Ectodermal cell (in vitro differentiated cells): ENCODE measurements around the gene RPL13A.

Experiments
- H3K27ac ChIP-seq: 2 replicates; pipeline ENCODE4 v1.7.0; 2013; ENCODE audit warnings: mild to moderate bottlenecking, low read depth, low read length; ENCODE audit not compliant: insufficient read depth, poor library complexity, severe bottlenecking
- H3K27me3 ChIP-seq: 2 replicates; pipeline ENCODE4 v1.7.0; 2013; ENCODE audit warnings: mild to moderate bottlenecking, low read length; ENCODE audit not compliant: insufficient read depth, control insufficient read depth, poor library complexity, severe bottlenecking
- H3K36me3 ChIP-seq: one replicate; pipeline ENCODE4 v1.7.0; 2013; ENCODE audit warnings: low read length; ENCODE audit not compliant: control insufficient read depth, insufficient read depth
- H3K4me1 ChIP-seq: one replicate; pipeline ENCODE4 v1.7.0; 2013; ENCODE audit warnings: low read length; ENCODE audit not compliant: control insufficient read depth, insufficient read depth
- H3K4me3 ChIP-seq: 2 replicates; pipeline ENCODE4 v1.7.0; 2013; ENCODE audit warnings: low read depth, low read length, control low read depth; ENCODE audit not compliant: insufficient read depth
- H3K9me3 ChIP-seq: 2 replicates; pipeline ENCODE4 v1.7.0; 2013; ENCODE audit warnings: mild to moderate bottlenecking, low read length, moderate library complexity; ENCODE audit not compliant: control insufficient read depth
- WGBS, 2 experiments: methylation state at CpG; one replicate each; pipeline ENCODE4 v1.1.7; 2013; ENCODE audit warnings: missing lambda C conversion rate in 2 of 2; 5-methylcytosine and 5-hydroxymethylcytosine counted together

RPL13A gene

DNA sequence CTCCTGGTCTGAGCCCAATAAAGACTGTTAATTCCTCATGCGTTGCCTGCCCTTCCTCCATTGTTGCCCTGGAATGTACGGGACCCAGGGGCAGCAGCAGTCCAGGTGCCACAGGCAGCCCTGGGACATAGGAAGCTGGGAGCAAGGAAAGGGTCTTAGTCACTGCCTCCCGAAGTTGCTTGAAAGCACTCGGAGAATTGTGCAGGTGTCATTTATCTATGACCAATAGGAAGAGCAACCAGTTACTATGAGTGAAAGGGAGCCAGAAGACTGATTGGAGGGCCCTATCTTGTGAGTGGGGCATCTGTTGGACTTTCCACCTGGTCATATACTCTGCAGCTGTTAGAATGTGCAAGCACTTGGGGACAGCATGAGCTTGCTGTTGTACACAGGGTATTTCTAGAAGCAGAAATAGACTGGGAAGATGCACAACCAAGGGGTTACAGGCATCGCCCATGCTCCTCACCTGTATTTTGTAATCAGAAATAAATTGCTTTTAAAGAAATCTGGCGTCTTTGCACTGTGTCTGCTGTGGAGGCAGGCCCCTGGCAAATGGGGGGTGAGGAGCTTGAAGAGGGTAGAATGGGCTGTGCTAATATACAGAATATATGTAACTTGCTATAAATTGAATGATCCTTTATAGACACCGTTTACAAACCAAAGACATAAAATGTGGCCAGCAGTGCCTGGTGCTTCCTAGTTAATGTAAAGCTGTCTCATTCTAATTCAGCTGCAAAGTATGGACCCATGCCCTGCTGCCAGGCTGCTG, 4.6 kb downstream of the RPL13A start:
- Histone ChIP-seq H3K4me1 (peaks cover 9% of the 10 kb centered on the region), H3K9me3 (no peaks in the 10 kb centered on the region), H3K36me3 (peaks cover 29% of the 10 kb centered on the region), H3K27me3 (no peaks in the 10 kb centered on the region), H3K4me3 (no peak overlapping the region), H3K27ac (no peak overlapping the region)
- WGBS, 2 experiments = 93 to 94% methylated on average over 7 of the region's 7 CpGs

DNA sequence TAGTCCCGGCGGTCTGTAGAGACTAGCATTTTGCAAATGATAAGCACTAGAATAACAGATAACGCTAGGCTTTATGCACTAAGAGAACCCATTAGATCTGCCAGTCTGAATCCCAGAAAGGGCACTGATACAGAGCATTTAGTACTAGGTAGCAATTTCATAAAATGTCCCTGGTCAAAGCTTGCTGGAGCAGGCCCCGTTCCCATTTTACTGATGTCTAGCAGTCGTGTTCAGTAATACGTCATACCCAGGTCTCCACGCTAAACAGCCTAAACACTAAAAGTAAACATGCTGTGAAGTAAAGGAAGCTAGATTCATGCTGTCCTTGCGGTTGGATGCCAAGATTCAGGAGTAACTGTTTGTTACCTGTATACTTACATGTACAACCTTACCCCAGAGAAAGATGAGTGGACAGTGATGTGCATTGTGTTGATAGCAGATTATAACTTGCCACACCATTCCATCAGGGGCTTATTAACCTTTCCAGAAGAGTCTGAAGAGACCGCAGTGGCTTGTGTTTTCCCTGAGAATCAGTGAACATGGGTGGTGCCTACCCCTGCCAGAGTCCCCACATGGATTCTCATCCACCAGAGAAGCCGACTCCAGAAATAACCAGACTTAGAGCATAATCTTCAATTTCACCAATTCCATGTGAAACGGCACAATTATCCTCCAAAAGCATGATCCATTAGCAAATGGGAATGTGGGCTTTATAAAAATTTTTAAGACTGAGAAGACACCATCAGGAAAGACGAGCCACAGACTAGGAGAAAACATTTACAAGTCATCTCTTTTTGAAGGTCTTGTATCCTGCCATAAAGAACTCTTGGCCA, 5.4 kb downstream of the RPL13A start:
- no peaks in the 10 kb centered on the region for H3K9me3 ChIP-seq
- peaks cover 14% of the 10 kb centered on the region for H3K4me1 ChIP-seq
- peaks cover 34% of the 10 kb centered on the region for H3K36me3 ChIP-seq
- H3K27me3 ChIP-seq = no peaks in the 10 kb centered on the region
- no peak overlapping the region for H3K4me3 ChIP-seq
- 92 to 93% methylated on average over 11 to 12 of the region's 12 CpGs for WGBS, 2 experiments
- no peak overlapping the region for H3K27ac ChIP-seq

DNA sequence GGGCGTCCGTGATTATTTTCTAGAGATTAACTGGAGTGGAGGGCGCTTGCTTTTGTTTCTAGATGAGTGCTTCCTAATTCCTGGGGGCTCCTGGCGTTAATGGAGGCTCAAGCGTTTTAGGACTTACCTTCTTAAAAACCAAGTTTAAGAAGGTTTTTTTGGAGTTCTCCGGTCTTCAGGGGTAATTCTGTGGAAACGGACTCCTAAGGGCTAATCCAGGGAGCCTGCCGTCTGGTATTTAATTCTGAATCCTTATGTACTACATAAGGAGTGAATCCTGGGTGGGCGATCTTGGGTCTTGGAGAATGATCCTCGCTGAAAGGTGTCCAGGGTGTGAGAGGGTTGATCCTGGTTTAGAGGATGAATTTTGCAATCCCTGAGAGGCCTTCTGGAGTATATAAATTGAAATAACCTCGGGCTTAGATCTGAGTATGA, 9.2 kb downstream of the RPL13A start:
- Histone ChIP-seq H3K4me1 (peaks cover 9% of the 10 kb centered on the region), H3K36me3 (peaks cover 33% of the 10 kb centered on the region), H3K4me3 (peak overlapping the region; percentile 87), H3K9me3 (no peaks in the 10 kb centered on the region), H3K27me3 (no peaks in the 10 kb centered on the region), H3K27ac (peak overlapping the region; percentile 61)
- 0 to 1% methylated on average over 11 of the region's 11 CpGs for WGBS, 2 experiments

DNA sequence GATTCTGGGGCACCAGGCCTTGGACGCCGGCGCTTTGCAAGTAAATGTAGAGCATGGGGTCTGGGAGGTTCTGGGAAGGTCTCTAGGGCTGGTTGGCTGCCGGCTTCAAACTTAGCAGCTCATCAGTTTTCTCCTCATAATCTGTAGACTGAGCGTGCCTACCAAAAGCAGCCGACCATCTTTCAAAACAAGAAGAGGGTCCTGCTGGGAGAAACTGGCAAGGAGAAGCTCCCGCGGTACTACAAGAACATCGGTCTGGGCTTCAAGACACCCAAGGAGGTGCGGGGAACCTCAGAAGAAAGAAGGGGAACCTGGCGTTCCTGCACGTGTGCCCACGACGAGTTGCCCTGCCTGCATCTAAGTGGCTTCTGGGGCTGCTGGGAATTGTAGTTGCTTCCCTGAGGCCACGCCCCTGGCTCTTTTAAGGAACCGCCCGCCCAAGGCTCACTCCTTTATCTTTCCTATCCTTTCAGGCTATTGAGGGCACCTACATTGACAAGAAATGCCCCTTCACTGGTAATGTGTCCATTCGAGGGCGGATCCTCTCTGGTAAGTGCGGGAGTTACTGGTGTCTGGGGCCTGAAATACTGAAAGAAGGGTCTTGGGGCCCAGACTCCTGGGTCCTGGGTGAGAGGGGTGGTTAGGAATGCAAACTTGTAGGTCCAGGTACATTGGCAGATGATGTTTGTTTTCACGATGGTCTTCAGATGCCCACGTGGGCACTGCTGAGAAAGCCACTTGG, 9.8 kb downstream of the RPL13A start:
- Histone ChIP-seq H3K4me3 (peak overlapping the region; percentile 87), H3K4me1 (peaks cover 9% of the 10 kb centered on the region), H3K27ac (no peak overlapping the region), H3K9me3 (no peaks in the 10 kb centered on the region), H3K27me3 (no peaks in the 10 kb centered on the region), H3K36me3 (peaks cover 26% of the 10 kb centered on the region)
- 48 to 50% methylated on average over 22 of the region's 22 CpGs for WGBS, 2 experiments

DNA sequence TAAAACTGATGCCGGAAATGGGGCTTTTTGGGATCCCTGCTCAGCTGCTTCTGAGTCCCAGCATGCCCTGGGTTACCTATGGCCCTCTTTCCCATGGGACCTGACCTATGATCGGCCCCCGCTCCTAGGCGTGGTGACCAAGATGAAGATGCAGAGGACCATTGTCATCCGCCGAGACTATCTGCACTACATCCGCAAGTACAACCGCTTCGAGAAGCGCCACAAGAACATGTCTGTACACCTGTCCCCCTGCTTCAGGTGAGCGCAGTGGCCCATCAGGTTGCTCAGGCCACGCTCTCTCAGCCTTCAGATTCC, 10.3 kb downstream of the RPL13A start:
- Histone ChIP-seq H3K36me3 (peaks cover 26% of the 10 kb centered on the region), H3K4me1 (peaks cover 9% of the 10 kb centered on the region), H3K4me3 (peak overlapping the region; percentile 87), H3K27me3 (no peaks in the 10 kb centered on the region), H3K27ac (no peak overlapping the region), H3K9me3 (no peaks in the 10 kb centered on the region)
- WGBS, 2 experiments = 96 to 97% methylated on average over 12 of the region's 12 CpGs

DNA sequence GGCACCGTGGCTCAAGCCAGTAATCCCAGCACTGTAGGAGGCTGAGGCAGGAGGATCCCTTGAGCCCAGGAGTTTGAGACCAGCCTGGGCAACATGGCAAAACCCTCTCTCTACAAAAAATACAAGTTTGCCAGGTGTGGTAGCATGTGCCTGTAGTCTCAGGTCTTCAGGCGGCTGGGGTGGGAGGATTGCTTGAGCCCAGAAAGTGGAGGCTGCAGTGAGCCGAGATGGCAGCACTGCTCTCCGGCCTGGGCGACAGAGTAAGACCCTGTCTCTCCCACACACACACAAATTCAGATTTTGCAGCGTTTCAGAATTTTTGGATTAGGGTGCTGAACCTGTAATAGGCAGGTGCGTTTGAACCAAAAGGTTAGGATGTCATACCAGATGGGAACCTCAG, 11.1 kb downstream of the RPL13A start:
- H3K27ac ChIP-seq = no peak overlapping the region
- no peaks in the 10 kb centered on the region for H3K27me3 ChIP-seq
- 93 to 99% methylated on average over 7 of the region's 7 CpGs for WGBS, 2 experiments
- H3K4me1 ChIP-seq = peaks cover 14% of the 10 kb centered on the region
- H3K9me3 ChIP-seq = no peaks in the 10 kb centered on the region
- H3K4me3 ChIP-seq = no peak overlapping the region
- peaks cover 26% of the 10 kb centered on the region for H3K36me3 ChIP-seq

DNA sequence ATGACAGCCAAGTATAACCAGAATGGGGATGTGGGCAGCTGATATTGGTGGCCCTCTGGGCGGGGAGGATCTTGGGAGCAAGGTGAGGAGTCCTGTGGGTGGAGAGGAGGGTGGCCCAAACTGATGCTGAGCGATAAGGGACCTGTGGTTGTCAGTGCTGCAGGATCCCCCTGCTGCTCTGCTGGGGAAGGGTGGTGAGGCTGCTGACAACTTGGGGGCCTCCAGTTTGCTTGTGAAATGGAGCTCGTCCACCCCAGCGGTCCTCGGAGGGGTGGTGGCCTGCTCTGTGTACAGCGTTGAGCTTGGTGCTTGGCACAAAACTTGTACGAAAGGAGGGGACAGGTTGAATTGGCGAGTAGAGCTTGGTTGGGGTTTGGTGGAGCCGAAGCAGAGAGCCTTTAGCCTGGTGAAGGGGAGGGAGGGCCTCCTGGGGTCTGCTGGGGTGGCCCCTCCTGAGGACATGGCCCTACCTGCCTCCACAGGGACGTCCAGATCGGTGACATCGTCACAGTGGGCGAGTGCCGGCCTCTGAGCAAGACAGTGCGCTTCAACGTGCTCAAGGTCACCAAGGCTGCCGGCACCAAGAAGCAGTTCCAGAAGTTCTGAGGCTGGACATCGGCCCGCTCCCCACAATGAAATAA, 11.7 kb downstream of the RPL13A start:
- WGBS, 2 experiments = 94 to 95% methylated on average over 19 of the region's 19 CpGs
- H3K4me3 ChIP-seq = no peak overlapping the region

DNA sequence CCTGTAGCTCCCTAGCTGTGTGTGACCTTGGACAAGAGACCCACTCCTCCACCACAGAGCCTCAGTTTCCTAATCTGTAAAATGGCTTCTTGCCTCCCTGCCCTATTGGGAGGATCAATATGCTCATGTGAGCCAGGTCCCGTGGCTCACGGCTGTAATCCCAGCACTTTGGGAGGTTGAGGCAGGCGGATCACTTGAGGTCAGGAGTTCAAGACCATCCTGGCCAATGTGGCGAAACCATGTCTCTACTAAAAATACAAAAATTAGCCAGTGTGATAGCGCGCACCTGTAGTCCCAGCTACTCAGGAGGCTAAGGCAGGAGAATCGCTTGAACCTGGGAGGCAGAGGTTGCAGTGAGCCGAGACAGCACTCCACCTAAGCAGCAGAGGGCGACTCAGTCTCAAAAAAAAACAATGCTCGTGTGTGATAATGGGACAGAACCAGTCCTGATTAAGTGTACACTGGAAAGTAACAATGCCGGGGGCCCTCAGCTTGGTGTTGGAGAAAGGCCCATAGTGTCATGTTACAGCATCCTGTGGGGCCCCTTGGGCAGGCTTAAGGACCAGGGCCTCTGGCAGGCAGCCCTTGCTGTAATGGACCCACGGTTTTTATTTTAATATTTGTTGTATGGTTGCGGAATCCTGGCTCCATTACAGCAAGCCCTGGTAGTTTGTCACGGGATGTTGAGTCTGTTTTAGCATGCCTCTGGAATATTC, 15.6 kb downstream of the RPL13A start:
- no peaks in the 10 kb centered on the region for H3K27me3 ChIP-seq
- H3K36me3 ChIP-seq = peaks cover 19% of the 10 kb centered on the region
- H3K27ac ChIP-seq = no peak overlapping the region
- 74 to 75% methylated on average over 14 of the region's 14 CpGs for WGBS, 2 experiments
- H3K9me3 ChIP-seq = no peaks in the 10 kb centered on the region
- no peak overlapping the region for H3K4me3 ChIP-seq
- peaks cover 7% of the 10 kb centered on the region for H3K4me1 ChIP-seq

More for the DNA sequence above, 11.7 kb downstream of the RPL13A start:
- Histone ChIP-seq H3K4me1 (peaks cover 15% of the 10 kb centered on the region), H3K36me3 (peaks cover 26% of the 10 kb centered on the region), H3K9me3 (no peaks in the 10 kb centered on the region), H3K27ac (peak overlapping the region; percentile 2), H3K27me3 (no peaks in the 10 kb centered on the region)

DNA sequence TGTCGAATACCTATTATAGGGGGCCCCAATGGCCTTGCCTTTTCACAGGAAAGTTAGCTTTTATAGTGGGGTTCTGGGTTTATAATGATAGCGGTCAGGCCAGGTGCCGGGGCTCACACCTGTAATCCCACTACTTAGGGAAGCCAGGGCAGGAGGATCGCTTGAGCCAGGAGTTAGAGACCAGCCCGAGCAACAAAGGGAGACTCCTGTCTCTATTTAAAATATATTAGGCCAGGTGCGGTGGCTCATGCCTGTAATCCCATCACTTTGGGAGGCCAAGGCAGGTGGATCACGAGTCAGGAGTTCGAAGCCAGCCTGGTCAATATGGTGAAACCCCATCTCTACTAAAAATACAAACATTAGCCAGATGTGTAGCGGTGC, 16.2 kb downstream of the RPL13A start:
- peaks cover 13% of the 10 kb centered on the region for H3K36me3 ChIP-seq
- WGBS, 2 experiments = 85 to 88% methylated on average over 9 of the region's 9 CpGs
- no peak overlapping the region for H3K27ac ChIP-seq
- H3K4me3 ChIP-seq = no peak overlapping the region
- no peaks in the 10 kb centered on the region for H3K27me3 ChIP-seq
- H3K4me1 ChIP-seq = peaks cover 5% of the 10 kb centered on the region
- H3K9me3 ChIP-seq = no peaks in the 10 kb centered on the region
